Psoas muscle (tissue), 8 donors: ENCODE measurements around the gene ADCY2. TPM values are rescaled to one million over a fixed set of nuclear protein-coding genes. Genes with fewer than 3 reads are reported as not detected.

Experiments
- ATAC-seq, 4 donors: fragments of 200-7000 bp; cut with Tn5 transposase; one replicate each; pipeline ENCODE4 v1.9.1; 2020; ENCODE audit warnings: moderate library complexity in 3 of 4, mild to moderate bottlenecking in 2 of 4
- DNase-seq, 2 donors: peaks; one replicate each; pipeline ENCODE4 v3.0.0-alpha.2; 2020
- H3K27ac ChIP-seq: fragments of 200-600 bp; one replicate; pipeline ENCODE4 v1.8.0; 2022
- H3K27me3 ChIP-seq, 3 donors: fragments of 200-600 bp in 1 of 3; one replicate each; pipeline versions ENCODE4 v1.6.1 to v1.8.0; 2013 to 2022; ENCODE audit warnings: low read length in 2 of 3, mild to moderate bottlenecking in 2 of 3, moderate library complexity in 1 of 3; ENCODE audit not compliant: insufficient read depth in 3 of 3
- H3K36me3 ChIP-seq, 2 donors: fragments of 200-600 bp in 1 of 2; one replicate each; pipeline versions ENCODE4 v1.6.1 to v1.8.0; 2013 to 2022; ENCODE audit warnings: low read depth in 1 of 2, mild to moderate bottlenecking in 1 of 2, moderate library complexity in 1 of 2; ENCODE audit not compliant: insufficient read depth in 1 of 2
- H3K4me1 ChIP-seq: fragments of 200-600 bp; one replicate; pipeline ENCODE4 v1.8.0; 2022
- H3K4me3 ChIP-seq: fragments of 200-600 bp; one replicate; pipeline ENCODE4 v1.8.0; 2022; ENCODE audit warnings: mild to moderate bottlenecking
- H3K9me3 ChIP-seq: fragments of 200-600 bp; one replicate; pipeline ENCODE4 v1.8.0; 2022
- CTCF ChIP-seq: fragments of 200-600 bp; IDR thresholded peaks from one replicate; pipeline ENCODE4 v1.8.0; 2022; ENCODE audit warnings: antibody characterized with exemption
- WGBS, 3 donors: extraction: QIAGEN DNeasy Blood & Tissue Kit; methylation state at CpG; one replicate each; pipeline versions ENCODE4 v1.1.6 to v1.1.7; 2013; 5-methylcytosine and 5-hydroxymethylcytosine counted together
- intact Hi-C, 2 donors: fragments of 100-400 bp; cut with DNase I; formaldehyde crosslinking; loops; one replicate each; pipeline versions ENCODE4 v1.11.0 to v1.14.2; 2022
- polyA plus RNA-seq, 3 donors: library from polyadenylated mRNA; stranded (reverse); fragments of 200-250 nt; gene quantifications; one replicate each; pipeline ENCODE4 v1.2.3, GENCODE V29; 2013
- total RNA-seq, 4 donors: library from RNA; stranded (reverse); fragmentation: NEBNext Ultra II Directional in 2 of 4; extraction: Animal tissue kit (Norgen Biotek cat#: 25700) in 2 of 4; gene quantifications; one replicate each; pipeline versions ENCODE4 v1.2.1 to v1.2.4, GENCODE V29; 2021 to 2023
- donor health status: healthy with polysubstance abuse.
- donor health status: DM: no; HTN: no; CAD: no; lungs with moderate emphysema.
- donor health status: Bipolar disorder and iron deficiency.
- donor health status: healthy.
- donor health status: DM: yes; HTN: yes; CAD: no.
- donor health status: DM: no; HTN: no; CAD: no.
- donor health status: DM: no; HTN: no; CAD: no.
- donor health status: DM: yes; HTN: yes; CAD: no.

Gene ADCY2
- total and polyA plus RNA-seq, 7 donors, result 24.3 to 91.4 (median 55.1) TPM

GRCh38 chr5:7779019-7780005, 383.4 kb downstream of the ADCY2 start:
- ATAC-seq (no peak), DNase-seq (no peak)
- no peaks in the 10 kb centered on the region for H3K4me1 ChIP-seq
- H3K27me3 ChIP-seq, result no peaks in the 10 kb centered on the region
- no peak overlapping the region for H3K4me3 ChIP-seq
- intact Hi-C loops, result no loop called here
- 58 to 72% (median 66%) methylated on average over 10 of the region's 10 CpGs for WGBS, 3 donors
- no peak for TF ChIP-seq CTCF
- H3K27ac ChIP-seq, result no peak overlapping the region
- H3K36me3 ChIP-seq, result peaks cover 0 to 8% of the 10 kb centered on the region in 2 donors
- no peaks in the 10 kb centered on the region for H3K9me3 ChIP-seq

DNA sequence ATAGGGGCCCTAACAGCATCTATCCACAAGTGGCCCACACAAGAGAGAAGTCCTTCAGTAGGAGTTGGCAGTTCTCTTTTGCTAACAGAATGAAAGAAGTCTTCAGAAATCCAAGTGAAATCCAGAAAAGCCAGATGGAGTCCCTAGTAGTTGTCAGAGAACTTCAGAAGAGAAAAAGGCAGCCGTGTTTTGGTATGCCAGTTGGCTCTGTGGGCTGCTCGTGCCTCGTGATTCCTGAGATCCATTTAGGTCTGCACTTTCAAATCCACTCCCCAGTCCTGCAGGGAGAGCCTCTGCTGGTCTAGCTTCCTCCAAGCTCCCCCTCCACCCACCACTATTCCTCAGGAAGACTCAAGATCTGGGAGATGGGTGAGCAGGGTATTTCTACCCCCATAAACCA, 386.0 kb downstream of the ADCY2 start:
- Histone ChIP-seq H3K36me3 (peaks cover 0 to 20% of the 10 kb centered on the region in 2 donors), H3K27ac (no peak overlapping the region), H3K27me3 (no peaks in the 10 kb centered on the region), H3K9me3 (no peaks in the 10 kb centered on the region), H3K4me1 (no peaks in the 10 kb centered on the region), H3K4me3 (no peak overlapping the region)
- WGBS, 3 donors, result 26 to 43% (median 41%) methylated on average over 3 of the region's 3 CpGs
- intact Hi-C loops, result no loop called here
- TF ChIP-seq CTCF, result no peak
- ATAC-seq (no peak), DNase-seq (no peak)

GRCh38 chr5:7784683-7785380, 388.9 kb downstream of the ADCY2 start:
- intact Hi-C loops, result no loop called here
- no peaks in the 10 kb centered on the region for H3K4me1 ChIP-seq
- H3K4me3 ChIP-seq, result no peak overlapping the region
- no peak overlapping the region for H3K27ac ChIP-seq
- no peaks in the 10 kb centered on the region for H3K27me3 ChIP-seq
- ATAC-seq, result no peak
- no peak for TF ChIP-seq CTCF
- DNase-seq, result no peak
- H3K36me3 ChIP-seq, result peaks cover 0 to 22% of the 10 kb centered on the region in 2 donors
- H3K9me3 ChIP-seq, result no peaks in the 10 kb centered on the region
- 61 to 66% (median 64%) methylated on average over 4 of the region's 4 CpGs for WGBS, 3 donors

DNA sequence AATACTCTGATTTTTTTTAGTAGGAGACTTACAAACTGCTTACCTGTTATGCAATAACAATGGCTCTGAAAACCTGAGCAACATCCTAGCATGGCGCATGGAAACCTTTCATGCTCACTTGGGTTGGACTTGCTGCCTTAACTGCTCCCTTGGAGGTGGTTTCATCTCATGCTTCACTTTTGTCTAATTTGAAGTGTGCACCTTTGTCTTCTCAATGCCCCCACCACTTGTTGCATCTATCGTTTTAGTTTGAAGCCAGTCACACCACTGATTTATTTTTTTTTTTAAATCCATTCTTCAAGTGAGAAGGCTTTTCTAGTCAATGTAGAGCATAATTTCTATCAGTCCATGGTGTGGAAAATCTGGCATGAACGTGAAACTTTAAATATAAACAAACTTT, 391.8 kb downstream of the ADCY2 start:
- no peak for TF ChIP-seq CTCF
- no peak for ATAC-seq

More for the DNA sequence above, 391.8 kb downstream of the ADCY2 start:
- H3K36me3 ChIP-seq, result peaks cover 0 to 35% of the 10 kb centered on the region in 2 donors
- WGBS, 3 donors, result 86 to 95% (median 87%) methylated on average over 3 of the region's 3 CpGs
- H3K4me1 ChIP-seq, result no peaks in the 10 kb centered on the region
- no peaks in the 10 kb centered on the region for H3K27me3 ChIP-seq
- DNase-seq, result no peak
- H3K27ac ChIP-seq, result no peak overlapping the region
- no peaks in the 10 kb centered on the region for H3K9me3 ChIP-seq
- H3K4me3 ChIP-seq, result no peak overlapping the region
- intact Hi-C loops, result no loop called here
